IMR-90 (cell line): ENCODE measurements around the gene ZNF213. TPM values are rescaled to one million over a fixed set of nuclear protein-coding genes. Genes with fewer than 3 reads are reported as not detected.

Experiments
- ATAC-seq: fragments of 200-7000 bp; cut with Tn5 transposase; 2 replicates; pipeline ENCODE4 v1.9.1; 2020; ENCODE audit warnings: low read depth, mild to moderate bottlenecking, moderate library complexity
- BruUV-seq: library from RNA; stranded (reverse); fragments of 400-500 nt; replicated peaks from 2 replicates; lab custom pipeline; 2021; lab: Mats Ljungman, UMichigan
- CTCF ChIA-PET: fragments of 300-600 bp; formaldehyde crosslinking; extraction: SDS; loops from one replicate; lab custom pipeline; 2021; ENCODE audit warnings: antibody characterized with exemption; lab: Yijun Ruan, JAX
- POLR2A ChIA-PET: fragments of 300-600 bp; sonication (Branson Sonifier 250); formaldehyde crosslinking; loops from one replicate; lab custom pipeline; 2022; ENCODE audit warnings: antibody characterized with exemption; ENCODE audit not compliant: unreplicated experiment; lab: Charles Lee
- DNase-seq: peaks from one replicate; pipeline ENCODE4 v3.0.0; 2013
- H2AFZ ChIP-seq: replicated peaks from 2 replicates; pipeline ENCODE3; 2013; ENCODE audit warnings: low read length, mild to moderate bottlenecking; ENCODE audit not compliant: poor library complexity
- H2AK5ac ChIP-seq: 2 replicates; pipeline ENCODE4 v1.6.1; 2013; ENCODE audit warnings: low read depth, low read length, inconsistent platforms
- H2AK9ac ChIP-seq: replicated peaks from 2 replicates; pipeline ENCODE3; 2013; ENCODE audit warnings: mild to moderate bottlenecking, low read depth, low read length, moderate library complexity; ENCODE audit not compliant: poor library complexity
- H2BK120ac ChIP-seq: 2 replicates; pipeline ENCODE4 v1.6.1; 2013; ENCODE audit warnings: low read depth, low read length, inconsistent platforms
- H2BK15ac ChIP-seq: 3 replicates; pipeline ENCODE4 v1.6.1; 2013; ENCODE audit warnings: low read depth, low read length, inconsistent platforms
- H2BK20ac ChIP-seq: 2 replicates; pipeline ENCODE4 v1.6.1; 2013; ENCODE audit warnings: low read depth, mild to moderate bottlenecking, inconsistent platforms, low read length, moderate library complexity
- H2BK5ac ChIP-seq: 2 replicates; pipeline ENCODE4 v1.6.1; 2013; ENCODE audit warnings: mild to moderate bottlenecking, low read depth, low read length, inconsistent platforms; ENCODE audit not compliant: poor library complexity, severe bottlenecking
- H3K14ac ChIP-seq: replicated peaks from 2 replicates; pipeline ENCODE4 v1.6.1; 2013; ENCODE audit warnings: low read depth, low read length, inconsistent platforms
- H3K18ac ChIP-seq: 2 replicates; pipeline ENCODE4 v1.6.1; 2013; ENCODE audit warnings: low read depth, low read length, control low read depth
- H3K23ac ChIP-seq: 2 replicates; pipeline ENCODE4 v1.6.1; 2013; ENCODE audit warnings: low read depth, low read length, inconsistent platforms
- H3K27ac ChIP-seq: 2 replicates; pipeline ENCODE4 v1.5.1; 2013; ENCODE audit warnings: mild to moderate bottlenecking, control low read depth, low read length; ENCODE audit not compliant: insufficient read depth
- H3K27me3 ChIP-seq: 2 replicates; pipeline ENCODE4 v1.6.1; 2013; ENCODE audit warnings: low read length; ENCODE audit not compliant: control insufficient read depth, insufficient read depth
- H3K36me3 ChIP-seq: 2 replicates; pipeline ENCODE4 v1.6.1; 2013; ENCODE audit warnings: low read length, mixed read lengths; ENCODE audit not compliant: control insufficient read depth, insufficient read depth
- H3K4ac ChIP-seq: 2 replicates; pipeline ENCODE4 v1.6.1; 2013; ENCODE audit warnings: low read depth, low read length, inconsistent platforms
- H3K4me1 ChIP-seq: 2 replicates; pipeline ENCODE4 v1.6.1; 2013; ENCODE audit warnings: low read length, mixed read lengths; ENCODE audit not compliant: control insufficient read depth, insufficient read depth
- H3K4me2 ChIP-seq: 2 replicates; pipeline ENCODE4 v1.6.1; 2013; ENCODE audit warnings: low read depth, mild to moderate bottlenecking, control low read depth, low read length, moderate library complexity
- H3K4me3 ChIP-seq: 2 replicates; pipeline ENCODE4 v1.5.1; 2013; ENCODE audit warnings: low read depth, mild to moderate bottlenecking, control low read depth, low read length, moderate library complexity; ENCODE audit not compliant: insufficient read depth
- H3K56ac ChIP-seq: 2 replicates; pipeline ENCODE4 v1.6.1; 2013; ENCODE audit warnings: low read length, inconsistent platforms; ENCODE audit not compliant: insufficient read depth; ENCODE audit errors: extremely low read depth
- H3K79me1 ChIP-seq, 2 experiments: 2 replicates each; pipeline ENCODE4 v1.6.1; 2013; ENCODE audit warnings: low read length in 2 of 2, inconsistent platforms in 1 of 2, low read depth in 1 of 2
- H3K9ac ChIP-seq: 2 replicates; pipeline ENCODE4 v1.6.1; 2013; ENCODE audit warnings: low read depth, low read length, control low read depth
- H3K9me1 ChIP-seq: 2 replicates; pipeline ENCODE4 v1.6.1; 2013; ENCODE audit warnings: low read length, inconsistent platforms; ENCODE audit not compliant: insufficient read depth
- H3K9me3 ChIP-seq: 2 replicates; pipeline ENCODE4 v1.6.1; 2013; ENCODE audit warnings: low read length; ENCODE audit not compliant: control insufficient read depth, insufficient read depth
- H4K20me1 ChIP-seq: 2 replicates; pipeline ENCODE4 v1.6.1; 2013; ENCODE audit warnings: low read length, inconsistent platforms; ENCODE audit not compliant: insufficient read depth
- H4K5ac ChIP-seq: 2 replicates; pipeline ENCODE4 v1.6.1; 2013; ENCODE audit warnings: mild to moderate bottlenecking, low read depth, low read length, control low read depth
- H4K8ac ChIP-seq, 2 experiments: 2 replicates each; pipeline ENCODE4 v1.6.1; 2013; ENCODE audit warnings: low read depth in 2 of 2, low read length in 2 of 2, control low read depth in 1 of 2, inconsistent platforms in 1 of 2
- H4K91ac ChIP-seq: 2 replicates; pipeline ENCODE4 v1.6.1; 2013; ENCODE audit warnings: low read depth, low read length, inconsistent platforms; ENCODE audit not compliant: insufficient read depth
- BHLHE40 ChIP-seq: fragments of 150-350 bp; IDR thresholded peaks from 2 replicates; pipeline ENCODE4 v1.6.1; 2016; ENCODE audit warnings: mild to moderate bottlenecking, low read depth, low read length
- CEBPB ChIP-seq: IDR thresholded peaks from 2 replicates; pipeline ENCODE4 v1.6.1; 2012; ENCODE audit warnings: low read depth, low read length, improper control_type of control experiment
- CHD1 ChIP-seq: IDR thresholded peaks from 2 replicates; pipeline ENCODE4 v1.6.1; 2012; ENCODE audit warnings: low read depth, low read length, improper control_type of control experiment
- CTCF ChIP-seq: conservative IDR thresholded peaks from 2 replicates; pipeline ENCODE4 v1.5.1; 2012; ENCODE audit warnings: mild to moderate bottlenecking, low read depth, low read length, improper control_type of control experiment
- FOS ChIP-seq: fragments of 150-350 bp; IDR thresholded peaks from 2 replicates; pipeline ENCODE4 v1.6.1; 2016; ENCODE audit warnings: low read depth, low read length
- MAFK ChIP-seq: IDR thresholded peaks from 2 replicates; pipeline ENCODE4 v1.6.1; 2012; ENCODE audit warnings: low read depth, low read length, improper control_type of control experiment
- MAZ ChIP-seq: IDR thresholded peaks from 2 replicates; pipeline ENCODE4 v1.6.1; 2012; ENCODE audit warnings: low read depth, mild to moderate bottlenecking, low read length, improper control_type of control experiment, moderate library complexity, borderline replicate concordance
- MXI1 ChIP-seq: IDR thresholded peaks from 2 replicates; pipeline ENCODE4 v1.6.1; 2012; ENCODE audit warnings: low read depth, mild to moderate bottlenecking, low read length, moderate library complexity, borderline replicate concordance
- NFE2L2 ChIP-seq: fragments of 150-350 bp; IDR thresholded peaks from 2 replicates; pipeline ENCODE4 v1.6.1; 2016; ENCODE audit warnings: low read depth, mild to moderate bottlenecking, low read length
- POLR2A ChIP-seq: IDR thresholded peaks from 2 replicates; pipeline ENCODE4 v1.6.1; 2012; ENCODE audit warnings: mild to moderate bottlenecking, low read depth, low read length
- RAD21 ChIP-seq: IDR thresholded peaks from 2 replicates; pipeline ENCODE4 v1.6.1; 2012; ENCODE audit warnings: low read length, improper control_type of control experiment
- RCOR1 ChIP-seq: IDR thresholded peaks from 2 replicates; pipeline ENCODE4 v1.6.1; 2012; ENCODE audit warnings: mild to moderate bottlenecking, low read length, improper control_type of control experiment; ENCODE audit not compliant: insufficient replicate concordance
- RFX5 ChIP-seq: IDR thresholded peaks from 2 replicates; pipeline ENCODE4 v1.8.0; 2012; ENCODE audit warnings: low read depth, mild to moderate bottlenecking, low read length, moderate library complexity
- SMC3 ChIP-seq: fragments of 150-350 bp; IDR thresholded peaks from 2 replicates; pipeline ENCODE4 v1.6.1; 2016; ENCODE audit warnings: low read depth, mild to moderate bottlenecking, antibody characterized with exemption, low read length, moderate library complexity
- WGBS, 2 experiments: methylation state at CpG; one replicate each; pipeline versions ENCODE4 v1.1.5 to v1.1.7; 2013; ENCODE audit warnings: missing lambda C conversion rate in 2 of 2; ENCODE audit not compliant: insufficient read length in 1 of 2; ENCODE audit errors: extremely low coverage in 2 of 2; 5-methylcytosine and 5-hydroxymethylcytosine counted together
- dilution Hi-C: fragments of 300-500 bp; cut with HindIII; formaldehyde crosslinking; loops from one replicate; pipeline ENCODE4 v1.14.3; 2018; ENCODE audit warnings: low sequenced_read_pairs; ENCODE audit not compliant: unreplicated experiment
- in situ Hi-C: fragments of 300-500 bp; cut with MboI; formaldehyde crosslinking; loops from 3 replicates; pipeline ENCODE4 v1.14.3; 2019; ENCODE audit warnings: low sequenced_read_pairs, inconsistent platforms, mixed read lengths
- intact Hi-C: fragments of 100-400 bp; cut with micrococcal nuclease; formaldehyde crosslinking; loops from 2 replicates; pipeline ENCODE4 v1.10.0; 2022
- polyA plus RNA-seq, 3 experiments: library from polyadenylated mRNA; depleted of rRNA; stranded (reverse); fragments of >200 nt; gene quantifications; 2 replicates each; pipeline ENCODE4 v1.2.3, GENCODE V29; 2012; ENCODE audit warnings: low replicate concordance in 1 of 3
- total RNA-seq: library from RNA; depleted of rRNA; stranded (reverse); fragments of >200 nt; gene quantifications from 2 replicates; pipeline ENCODE4 v1.2.3, GENCODE V29; 2012
- TF ChIP-seq, protein P1 (sequence below): fragments of 150-350 bp; IDR thresholded peaks from 2 replicates; pipeline ENCODE4 v1.6.1; 2016; ENCODE audit warnings: low read depth, mild to moderate bottlenecking, low read length, moderate library complexity, borderline replicate concordance
- TF ChIP-seq, protein P2 (sequence below): fragments of 150-350 bp; IDR thresholded peaks from 2 replicates; pipeline ENCODE4 v1.6.1; 2017; ENCODE audit warnings: mild to moderate bottlenecking, antibody characterized with exemption, low read length, low read depth

The ZNF213 gene
- total and polyA plus RNA-seq, 2 of the 4 experiments (the other 2 are of a cell fraction), result 0.72 to 4.0 TPM

- no peak overlapping the region for H2BK120ac ChIP-seq
- no peak overlapping the region for H2BK20ac ChIP-seq
- WGBS, 2 experiments, result 70% methylated on average over 3 of the region's 8 CpGs; no CpG with 5 or more reads in 1 of the 2 experiments
- H2BK15ac ChIP-seq, result no peak overlapping the region
- H3K9me3 ChIP-seq, result no peaks in the 10 kb centered on the region
- H3K4ac ChIP-seq, result no peak overlapping the region
- intact Hi-C loops, result no loop called here
- ChIA-PET POLR2A (no interaction called here), CTCF (interaction anchor here (1.0 kb wide), 1 partner anchor 64 kb away, joined by 3 read pairs; no protein-coding TSS in a partner anchor)
- no peak overlapping the region for H2BK5ac ChIP-seq
- no peak overlapping the region for H3K56ac ChIP-seq
- 0 out of 2 replicates have a peak, but pooled peaks cover 2% of the 10 kb centered on the region for H3K9me1 ChIP-seq
- ATAC-seq (no peak), DNase-seq (no peak)
- H3K4me2 ChIP-seq, result no peak overlapping the region
- peaks cover 3% of the 10 kb centered on the region; the same call in 1 of the 2 replicates for H3K4me1 ChIP-seq
- H3K9ac ChIP-seq, result no peak overlapping the region
- no peak overlapping the region for H3K14ac ChIP-seq
- peaks cover 3 to 10% of the 10 kb centered on the region in 2 experiments; a peak in 1 of 4 replicates for H3K79me1 ChIP-seq
- peaks cover 5% of the 10 kb centered on the region; the same call in 1 of the 2 replicates for H4K20me1 ChIP-seq
- TF ChIP-seq RCOR1 (no peak), MAFK (no peak), MXI1 (no peak), CEBPB (no peak), CHD1 (no peak), CTCF (no peak), FOS (no peak), RFX5 (no peak), BHLHE40 (no peak), RAD21 (no peak), POLR2A (no peak), MAZ (no peak), SMC3 (no peak), NFE2L2 (no peak)
- TF ChIP-seq, protein P1, sequence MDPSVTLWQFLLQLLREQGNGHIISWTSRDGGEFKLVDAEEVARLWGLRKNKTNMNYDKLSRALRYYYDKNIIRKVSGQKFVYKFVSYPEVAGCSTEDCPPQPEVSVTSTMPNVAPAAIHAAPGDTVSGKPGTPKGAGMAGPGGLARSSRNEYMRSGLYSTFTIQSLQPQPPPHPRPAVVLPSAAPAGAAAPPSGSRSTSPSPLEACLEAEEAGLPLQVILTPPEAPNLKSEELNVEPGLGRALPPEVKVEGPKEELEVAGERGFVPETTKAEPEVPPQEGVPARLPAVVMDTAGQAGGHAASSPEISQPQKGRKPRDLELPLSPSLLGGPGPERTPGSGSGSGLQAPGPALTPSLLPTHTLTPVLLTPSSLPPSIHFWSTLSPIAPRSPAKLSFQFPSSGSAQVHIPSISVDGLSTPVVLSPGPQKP, result no peak
- TF ChIP-seq, protein P2, sequence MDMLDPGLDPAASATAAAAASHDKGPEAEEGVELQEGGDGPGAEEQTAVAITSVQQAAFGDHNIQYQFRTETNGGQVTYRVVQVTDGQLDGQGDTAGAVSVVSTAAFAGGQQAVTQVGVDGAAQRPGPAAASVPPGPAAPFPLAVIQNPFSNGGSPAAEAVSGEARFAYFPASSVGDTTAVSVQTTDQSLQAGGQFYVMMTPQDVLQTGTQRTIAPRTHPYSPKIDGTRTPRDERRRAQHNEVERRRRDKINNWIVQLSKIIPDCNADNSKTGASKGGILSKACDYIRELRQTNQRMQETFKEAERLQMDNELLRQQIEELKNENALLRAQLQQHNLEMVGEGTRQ, result no peak
- H4K5ac ChIP-seq, result no peak overlapping the region
- H4K8ac ChIP-seq, result no peak overlapping the region
- no peak overlapping the region; the same call in 1 of the 2 replicates for H3K23ac ChIP-seq
- no peak overlapping the region for H3K27ac ChIP-seq
- H4K91ac ChIP-seq, result no peak overlapping the region
- H2AFZ ChIP-seq, result no peak overlapping the region
- H3K27me3 ChIP-seq, result no peaks in the 10 kb centered on the region
- no peak overlapping the region for H3K18ac ChIP-seq
- dilution Hi-C loops, result no loop called here
- in situ Hi-C loops, result no loop called here
- no peak overlapping the region for H3K4me3 ChIP-seq
- no peak overlapping the region for H2AK5ac ChIP-seq
- H3K36me3 ChIP-seq, result peaks cover 32% of the 10 kb centered on the region
- no TSS peak for BruUV-seq
- H2AK9ac ChIP-seq, result no peak overlapping the region
These were observed 11.8 kb upstream of the ZNF213 start for GRCh38 chr16:3122926-3123570.
